ENCODE results near the gene POLR1F. TPM values are rescaled to one million over a fixed set of nuclear protein-coding genes. Genes with fewer than 3 reads are reported as not detected.
A peak's percentile ranks its signal among the peaks of the same experiment; 100 is the strongest.
"Not testable (repeated sequence)": the region's sequence is repeated elsewhere in the genome, so short reads cannot be mapped to it uniquely, and the experiment has no call there.

Gene POLR1F, protein sequence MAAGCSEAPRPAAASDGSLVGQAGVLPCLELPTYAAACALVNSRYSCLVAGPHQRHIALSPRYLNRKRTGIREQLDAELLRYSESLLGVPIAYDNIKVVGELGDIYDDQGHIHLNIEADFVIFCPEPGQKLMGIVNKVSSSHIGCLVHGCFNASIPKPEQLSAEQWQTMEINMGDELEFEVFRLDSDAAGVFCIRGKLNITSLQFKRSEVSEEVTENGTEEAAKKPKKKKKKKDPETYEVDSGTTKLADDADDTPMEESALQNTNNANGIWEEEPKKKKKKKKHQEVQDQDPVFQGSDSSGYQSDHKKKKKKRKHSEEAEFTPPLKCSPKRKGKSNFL
- 10 to 100 TPM; 22.8 to 23.1 (median 23.0) TPM for polyA plus RNA-seq (ENCODE audit: insufficient read length in 3 of 3)

DNA sequence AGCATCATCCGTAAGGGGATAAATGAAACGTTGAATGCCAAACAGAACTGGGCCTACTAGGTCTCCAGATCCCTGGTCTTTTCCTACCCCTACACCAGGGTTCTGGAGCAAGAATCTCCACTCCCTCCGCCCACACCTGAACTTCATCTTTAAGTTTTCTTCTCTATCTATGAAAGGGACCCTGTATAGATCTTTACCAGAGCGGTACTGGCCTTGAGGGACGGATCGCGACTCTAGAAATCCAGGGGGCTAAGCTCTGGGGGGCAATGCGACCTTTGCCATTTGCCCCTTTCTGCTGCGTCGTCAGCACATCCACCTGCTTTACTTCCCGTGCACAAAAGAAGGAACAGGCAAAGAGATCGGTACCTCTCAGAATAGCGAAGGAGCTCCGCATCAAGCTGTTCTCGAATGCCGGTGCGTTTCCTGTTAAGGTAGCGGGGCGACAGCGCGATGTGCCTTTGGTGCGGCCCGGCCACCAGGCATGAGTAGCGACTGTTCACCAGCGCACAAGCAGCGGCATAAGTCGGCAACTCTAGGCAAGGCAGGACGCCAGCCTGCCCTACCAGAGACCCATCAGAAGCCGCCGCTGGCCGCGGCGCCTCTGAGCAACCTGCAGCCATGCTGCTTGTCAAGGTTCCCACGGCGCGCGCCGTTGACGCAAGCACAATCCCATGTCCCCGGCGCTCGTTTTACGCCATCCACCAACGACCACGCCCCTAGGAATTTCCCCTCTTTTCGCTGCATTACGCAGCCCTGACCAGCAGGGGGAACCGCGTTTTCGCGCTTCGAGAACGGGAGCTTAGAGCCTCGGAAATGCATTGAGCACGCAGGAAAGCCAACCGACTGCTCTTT lies at the start of gene POLR1F:
POLR1F (minus strand) TSS at position 641 of the 852 bp plus-strand sequence; CDS start at position 620, 21 bp downstream.
- DNase-seq (ENCODE audit: low read depth in 3 of 3, low spot score in 2 of 3): peak; percentile 93 to 98 (median 95)

DNA sequence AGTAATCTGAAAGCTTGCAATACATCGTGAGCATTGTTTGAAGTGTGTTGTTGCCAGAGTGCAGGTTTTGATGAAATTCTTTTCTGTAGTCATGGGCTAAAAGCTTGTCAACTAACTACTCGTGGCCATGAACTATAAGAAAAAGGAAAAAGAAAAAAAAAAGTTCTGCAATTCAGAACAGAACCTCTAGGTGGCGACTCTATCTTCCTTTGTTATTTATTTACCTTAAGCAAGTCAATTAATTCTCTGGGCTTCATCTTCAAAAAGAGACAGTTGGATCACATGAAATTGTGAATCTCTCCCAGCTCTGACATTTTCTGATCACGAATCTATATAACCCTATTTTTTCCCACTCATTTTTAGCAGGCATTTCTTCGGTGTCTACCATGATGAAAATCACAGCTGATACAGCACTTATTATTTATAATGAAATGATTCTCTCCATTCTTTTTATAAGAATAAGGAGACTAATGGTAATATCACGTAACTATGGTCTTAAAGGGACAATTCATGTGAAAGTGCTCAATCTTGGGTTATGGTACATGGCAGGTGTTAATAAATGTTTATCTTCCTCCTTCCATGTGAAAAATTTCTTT lies 45.8 kb upstream of the POLR1F start:
- DNase-seq (ENCODE audit: low read depth in 3 of 3, low spot score in 2 of 3): no peak

DNA sequence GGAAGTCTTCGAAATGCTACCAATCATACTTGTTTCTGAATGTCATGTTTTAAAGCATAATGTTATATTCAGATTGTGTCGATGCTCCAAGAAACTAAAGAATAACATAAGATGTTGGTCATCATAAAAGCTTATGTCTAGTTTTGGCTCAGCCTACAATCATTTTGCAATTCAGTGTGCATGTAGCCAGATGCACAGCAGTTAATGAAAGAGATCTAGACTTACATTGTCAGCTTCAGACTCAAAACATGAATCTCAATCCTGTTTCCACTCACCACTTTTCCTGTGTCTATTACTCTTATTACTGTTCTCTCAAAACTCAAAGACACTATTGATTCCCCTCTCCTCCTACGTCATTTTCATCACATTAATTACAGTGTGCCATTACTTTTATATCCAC lies 43.2 kb upstream of the POLR1F start:
- DNase-seq (ENCODE audit: low read depth in 3 of 3, low spot score in 2 of 3): no peak

DNA sequence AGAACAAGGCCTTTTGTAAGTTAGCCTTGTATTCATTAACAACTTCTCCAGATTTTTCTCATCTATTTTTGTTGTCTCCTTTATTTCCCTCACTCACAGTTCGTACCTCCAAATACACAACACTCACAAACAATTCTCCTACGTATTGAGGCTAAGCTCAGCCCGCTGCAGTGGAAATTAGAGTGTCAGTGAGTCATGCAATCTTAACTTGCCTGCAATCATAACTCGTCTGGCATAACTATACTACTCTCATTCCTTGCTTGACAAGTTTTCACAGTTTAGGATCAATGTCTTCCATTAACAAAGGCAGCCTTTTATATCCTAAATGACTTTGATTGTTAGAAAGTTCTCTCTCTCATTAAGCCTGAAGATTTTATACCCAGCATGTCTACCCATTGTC lies 40.8 kb upstream of the POLR1F start:
- no peak for DNase-seq (ENCODE audit: low read depth in 3 of 3, low spot score in 2 of 3)

DNA sequence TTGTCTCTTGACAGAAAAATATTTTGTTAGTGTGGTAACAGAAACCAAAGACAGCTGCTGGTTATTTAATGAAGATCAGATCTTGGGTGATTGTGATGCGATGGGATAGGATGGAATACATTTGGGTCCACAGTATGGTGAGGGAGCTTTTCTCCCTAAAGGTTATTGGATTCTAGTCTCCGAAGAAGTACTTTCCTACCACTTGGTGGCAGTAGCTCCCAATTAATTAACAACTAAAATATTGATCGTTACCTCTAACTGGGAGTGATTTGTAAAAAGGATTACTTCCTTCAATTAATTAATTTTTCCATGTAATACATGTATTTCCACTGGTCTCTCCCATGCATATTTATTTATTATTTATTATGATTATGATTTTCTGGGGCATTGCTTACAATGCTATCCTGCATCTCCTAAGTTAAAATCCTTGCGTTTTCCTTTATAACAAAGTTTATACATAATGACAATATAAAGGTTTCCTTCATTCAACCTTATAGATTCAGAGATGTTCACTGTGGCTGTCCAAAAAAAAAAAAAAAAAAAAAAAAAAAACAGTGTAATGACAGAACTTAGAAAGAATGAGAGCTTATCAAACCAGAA lies 39.0 kb upstream of the POLR1F start:
- DNase-seq (ENCODE audit: low read depth in 3 of 3, low spot score in 2 of 3): no peak

DNA sequence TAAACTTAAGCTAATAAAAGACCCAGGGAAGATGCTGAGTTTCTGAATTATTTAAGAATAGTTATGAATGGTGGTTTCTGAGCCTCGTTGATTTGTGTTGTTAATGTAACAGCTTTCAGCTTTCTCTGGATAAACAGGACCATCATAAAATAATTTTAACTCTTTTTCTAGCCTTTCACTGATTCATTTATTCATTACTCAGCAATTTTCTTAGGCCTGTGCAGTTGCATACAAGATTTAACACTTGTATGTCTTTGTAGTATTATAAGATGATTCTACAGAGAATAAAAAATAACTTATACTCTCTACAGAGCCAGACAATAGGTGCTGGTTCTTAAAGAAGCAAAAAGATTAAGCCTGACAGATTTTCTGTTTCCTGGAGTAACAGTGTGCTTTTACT lies 35.2 kb upstream of the POLR1F start:
- no peak for DNase-seq (ENCODE audit: low read depth in 3 of 3, low spot score in 2 of 3)

DNA sequence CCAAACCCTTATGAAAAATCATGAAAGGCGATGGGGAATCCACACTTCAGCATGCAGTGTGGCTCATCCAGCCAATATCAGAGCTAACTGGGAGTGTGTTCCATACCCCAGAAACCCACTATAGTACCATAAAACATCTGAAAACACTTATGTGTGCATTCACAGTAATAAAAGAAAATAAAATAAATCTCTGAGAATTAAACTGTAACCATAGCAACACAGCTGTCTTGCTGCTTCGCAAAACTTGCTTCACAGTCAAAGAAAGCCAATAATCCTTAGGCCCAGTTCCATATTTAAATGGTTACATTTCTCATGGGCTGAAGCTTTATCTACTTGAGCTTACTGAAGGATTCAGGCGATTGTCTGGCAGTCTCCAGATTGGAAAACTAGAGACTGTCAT lies 19.9 kb upstream of the POLR1F start:
- DNase-seq (ENCODE audit: low read depth in 3 of 3, low spot score in 2 of 3): no peak

DNA sequence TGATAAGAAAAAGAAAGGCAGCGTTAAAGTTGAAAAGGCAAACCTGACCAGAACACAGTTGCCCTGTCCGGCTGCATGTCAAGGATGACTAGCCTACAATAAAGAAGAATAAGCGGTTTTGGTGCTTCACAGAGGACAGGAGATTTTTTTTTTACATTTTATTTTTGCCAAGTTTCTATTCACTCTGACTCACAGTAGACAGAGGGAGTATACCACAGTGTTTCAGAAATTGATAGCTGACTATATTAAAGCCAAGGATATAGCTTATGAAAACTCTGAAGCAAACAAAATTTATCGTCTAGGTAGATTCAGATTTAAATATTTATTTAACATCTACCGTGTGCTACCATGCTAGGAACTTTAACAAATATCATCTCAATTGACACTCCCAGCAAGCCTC lies 16.9 kb upstream of the POLR1F start:
- no peak for DNase-seq (ENCODE audit: low read depth in 3 of 3, low spot score in 2 of 3)

DNA sequence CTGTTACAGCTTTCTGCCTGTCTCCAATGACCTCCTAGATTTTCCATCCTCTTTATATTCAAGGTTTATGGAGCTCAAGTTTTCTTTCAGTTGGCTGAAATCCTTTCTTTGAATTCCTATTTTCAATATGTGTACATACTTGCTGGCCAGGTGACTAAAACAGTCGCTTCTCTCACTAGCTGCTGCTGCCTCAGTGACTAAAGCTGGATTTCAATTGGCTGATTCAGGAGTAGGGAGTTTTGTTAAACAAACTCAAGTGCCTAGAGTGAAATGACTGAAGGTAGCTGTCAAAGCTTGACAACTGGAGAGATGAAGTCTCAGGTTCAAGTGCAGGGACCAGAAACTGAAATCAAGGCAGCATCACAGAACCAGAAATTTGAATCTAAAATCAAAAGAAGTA lies 6.7 kb upstream of the POLR1F start:
- no peak for DNase-seq (ENCODE audit: low read depth in 3 of 3, low spot score in 2 of 3)

DNA sequence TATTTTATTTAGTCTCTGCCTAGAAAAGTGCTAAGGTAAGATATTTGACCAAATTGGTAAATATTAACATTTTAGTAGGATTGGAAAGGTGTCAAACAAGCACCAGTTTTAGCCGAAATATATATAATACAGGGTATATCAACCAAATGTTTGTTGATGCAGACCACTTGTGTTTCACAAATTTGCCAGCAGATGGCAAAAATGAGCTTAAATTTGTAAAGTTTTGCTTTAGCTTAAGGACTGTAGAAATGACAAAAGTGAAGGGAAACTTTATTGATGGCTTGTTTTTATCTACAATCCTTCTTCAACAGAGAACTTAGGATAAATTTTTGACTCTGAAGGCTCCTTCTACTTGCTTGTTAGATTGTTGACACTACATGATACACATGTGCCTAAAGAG lies 4.8 kb upstream of the POLR1F start:
- peak in 1 of 3 donors; percentile 27 for DNase-seq (ENCODE audit: low read depth in 3 of 3, low spot score in 2 of 3)

DNA sequence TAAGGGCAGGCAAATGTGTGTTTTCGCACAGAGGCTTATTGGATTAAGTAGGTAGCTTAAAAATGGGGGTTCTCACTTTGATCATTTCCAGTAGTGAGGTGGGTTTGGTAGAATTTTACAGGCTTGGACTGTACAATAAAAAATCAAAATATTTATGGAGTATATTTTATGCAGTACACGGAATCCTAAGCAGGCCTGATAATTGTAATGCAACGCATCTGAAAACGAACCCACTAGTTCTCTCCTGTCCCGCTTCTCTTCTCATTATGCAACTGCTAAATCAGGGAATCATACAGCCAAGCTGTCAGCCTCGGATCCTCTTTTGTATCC lies 377 bp upstream of the POLR1F start:
- DNase-seq (ENCODE audit: low read depth in 3 of 3, low spot score in 2 of 3): no peak

DNA sequence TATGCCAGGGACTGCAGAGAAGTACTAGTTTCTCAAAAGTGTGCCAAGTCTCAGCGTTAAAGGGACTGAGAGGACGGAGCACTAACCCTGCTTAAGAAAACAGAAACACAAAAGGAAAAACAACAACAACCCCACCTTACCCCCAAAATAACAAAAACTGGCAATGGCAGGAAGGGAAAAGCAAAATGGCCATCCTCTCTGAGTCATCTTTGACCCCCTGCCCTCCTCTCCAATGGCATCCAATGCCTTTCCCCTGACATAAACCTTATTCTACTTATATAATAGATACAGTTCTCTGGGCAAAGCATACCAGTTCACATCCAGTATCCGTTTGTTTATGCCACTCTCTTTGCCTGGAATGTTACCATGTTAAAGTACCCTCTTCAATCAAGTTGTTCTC lies 1.6 kb downstream of the POLR1F start:
- no peak for DNase-seq (ENCODE audit: low read depth in 3 of 3, low spot score in 2 of 3)

DNA sequence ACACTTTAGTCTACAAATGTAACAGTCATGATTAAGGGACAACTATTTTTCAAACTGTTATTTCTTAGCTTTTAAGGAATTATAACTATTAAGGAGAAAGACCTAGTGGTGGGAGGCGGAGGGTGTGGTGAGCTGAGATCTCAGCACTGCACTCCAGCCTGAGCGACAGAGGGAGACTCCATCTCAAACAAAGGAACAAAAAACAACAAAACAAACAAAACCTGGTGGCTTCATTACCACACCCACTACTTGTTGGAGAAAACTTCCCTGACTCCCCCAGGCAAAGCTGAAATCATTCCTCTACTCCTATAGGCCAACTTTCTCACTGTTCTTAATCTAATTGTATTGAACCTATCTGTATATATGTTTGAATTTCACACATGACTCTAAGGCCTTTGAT lies 3.2 kb downstream of the POLR1F start:
- DNase-seq (ENCODE audit: low read depth in 3 of 3, low spot score in 2 of 3): no peak

DNA sequence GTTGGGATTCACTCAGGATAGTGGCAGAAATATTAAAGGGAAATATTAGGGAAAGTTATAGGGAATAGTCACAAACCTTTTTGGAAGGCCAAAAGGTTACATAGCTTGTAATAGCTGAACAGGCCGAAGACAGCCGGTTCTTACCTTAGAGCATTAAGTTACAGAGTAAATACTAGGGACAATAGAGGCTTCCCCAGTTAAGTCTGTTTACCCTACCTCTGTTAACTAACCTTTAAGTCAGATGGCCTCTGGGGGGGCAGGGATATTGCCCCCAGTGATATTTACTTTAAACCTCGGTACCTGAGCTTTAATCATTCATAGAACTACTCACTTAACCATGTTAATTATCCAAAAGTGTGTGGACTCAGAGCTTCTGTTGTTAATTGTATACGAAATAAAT lies 7.4 kb downstream of the POLR1F start:
- no peak for DNase-seq (ENCODE audit: low read depth in 3 of 3, low spot score in 2 of 3)

DNA sequence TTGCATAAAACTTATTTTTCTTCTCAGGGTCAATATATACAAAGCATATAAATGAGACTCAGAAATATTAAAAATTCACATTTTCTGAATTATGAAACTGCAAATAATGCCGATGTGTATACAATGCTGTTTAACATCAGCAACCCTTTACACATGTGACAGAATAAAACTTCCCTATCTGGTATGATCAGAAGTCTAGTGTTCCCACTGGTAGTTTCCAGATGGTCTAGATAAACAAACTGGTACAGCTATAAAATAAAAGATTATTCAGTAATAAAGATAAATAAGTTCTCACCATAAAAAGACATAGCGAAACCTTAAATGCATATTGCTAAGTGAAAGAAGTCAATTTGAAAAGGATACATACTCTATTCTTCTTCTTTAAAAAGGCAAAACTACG lies 7.9 kb downstream of the POLR1F start:
- DNase-seq (ENCODE audit: low read depth in 3 of 3, low spot score in 2 of 3): no peak

DNA sequence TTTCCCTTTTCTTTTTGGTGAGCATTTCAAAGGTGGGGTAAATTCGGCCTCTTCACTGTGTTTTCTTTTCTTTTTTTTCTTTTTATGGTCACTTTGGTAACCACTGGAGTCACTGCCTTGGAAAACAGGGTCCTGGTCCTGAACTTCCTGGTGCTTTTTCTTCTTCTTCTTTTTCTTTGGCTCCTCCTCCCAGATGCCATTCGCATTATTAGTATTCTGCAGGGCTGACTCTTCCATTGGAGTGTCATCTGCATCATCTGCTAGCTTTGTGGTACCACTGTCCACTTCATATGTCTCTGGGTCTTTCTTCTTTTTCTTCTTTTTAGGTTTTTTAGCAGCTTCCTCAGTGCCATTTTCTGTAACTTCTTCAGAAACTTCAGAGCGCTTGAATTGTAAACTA lies 10.5 kb downstream of the POLR1F start:
- no peak for DNase-seq (ENCODE audit: low read depth in 3 of 3, low spot score in 2 of 3)

DNA sequence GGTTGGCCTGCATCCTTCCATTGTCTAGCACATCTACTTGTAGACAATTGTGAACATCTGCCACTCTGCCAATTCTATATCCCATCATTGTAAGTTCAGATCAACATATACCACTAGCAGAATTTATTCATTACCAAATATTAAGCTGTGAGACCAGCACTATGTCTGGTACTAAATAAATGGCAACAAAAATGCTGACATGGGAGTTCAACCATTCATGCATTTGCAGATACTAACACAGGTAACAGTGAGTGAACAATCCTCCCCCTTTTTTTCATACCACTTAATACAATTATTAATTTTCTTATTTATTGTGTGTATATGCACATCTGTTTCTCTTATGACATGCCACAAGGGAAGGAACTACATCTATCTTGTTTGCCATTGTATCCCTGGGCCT lies 11.9 kb downstream of the POLR1F start:
- DNase-seq (ENCODE audit: low read depth in 3 of 3, low spot score in 2 of 3): no peak

DNA sequence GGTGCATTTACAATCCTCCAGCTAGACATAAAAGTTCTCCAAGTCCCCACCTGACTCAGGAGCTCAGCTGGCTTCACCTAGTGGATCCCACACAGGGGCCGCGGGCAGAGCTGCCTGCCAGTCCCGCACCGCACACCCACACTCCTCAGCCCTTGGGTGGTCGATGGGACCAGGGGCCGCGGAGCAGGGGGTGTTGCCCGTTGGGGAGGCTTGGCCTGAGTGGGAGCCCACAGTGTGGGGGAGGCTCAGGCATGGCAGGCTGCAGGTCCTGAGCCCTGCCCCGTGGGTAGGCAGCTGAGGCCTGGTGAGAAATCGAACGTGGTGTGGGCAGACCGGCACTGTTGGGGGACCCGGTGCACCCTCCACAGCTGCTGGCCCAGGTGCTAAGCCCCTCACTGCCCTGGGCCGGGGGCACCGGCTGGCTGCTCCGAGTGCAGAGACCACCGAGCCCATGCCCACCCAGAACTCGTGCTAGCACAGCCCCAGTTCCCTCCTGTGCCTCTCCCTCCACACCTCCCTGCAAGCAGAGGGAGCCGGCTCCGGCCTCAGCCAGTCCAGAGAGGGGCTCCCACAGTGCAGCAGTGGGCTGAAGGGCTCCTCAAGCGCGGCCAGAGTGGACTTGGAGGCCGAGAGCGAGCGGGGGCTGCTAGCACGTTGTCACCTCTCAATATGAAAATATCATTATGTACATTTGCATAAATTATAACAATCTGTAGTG lies 16.6 kb downstream of the POLR1F start:
- no peak for DNase-seq (ENCODE audit: low read depth in 3 of 3, low spot score in 2 of 3)

DNA sequence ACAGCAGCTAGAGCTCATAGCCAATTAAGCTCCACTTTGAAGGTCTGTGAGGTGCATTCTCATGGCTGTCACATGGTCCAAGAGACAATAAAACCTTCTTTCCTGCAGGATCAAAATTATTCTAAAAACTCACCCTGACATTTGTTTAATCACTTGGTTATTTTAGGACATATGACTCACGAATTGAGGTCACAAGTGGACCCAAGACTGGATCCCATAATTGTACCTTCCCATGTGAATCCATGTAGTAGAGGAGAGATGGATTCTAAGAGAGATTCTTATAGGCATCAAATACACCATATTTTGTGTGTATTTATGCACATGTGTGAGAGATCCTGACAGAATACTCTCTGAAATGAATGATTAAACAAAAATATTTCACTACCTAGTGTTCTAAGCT lies 18.1 kb downstream of the POLR1F start:
- DNase-seq (ENCODE audit: low read depth in 3 of 3, low spot score in 2 of 3): no peak

DNA sequence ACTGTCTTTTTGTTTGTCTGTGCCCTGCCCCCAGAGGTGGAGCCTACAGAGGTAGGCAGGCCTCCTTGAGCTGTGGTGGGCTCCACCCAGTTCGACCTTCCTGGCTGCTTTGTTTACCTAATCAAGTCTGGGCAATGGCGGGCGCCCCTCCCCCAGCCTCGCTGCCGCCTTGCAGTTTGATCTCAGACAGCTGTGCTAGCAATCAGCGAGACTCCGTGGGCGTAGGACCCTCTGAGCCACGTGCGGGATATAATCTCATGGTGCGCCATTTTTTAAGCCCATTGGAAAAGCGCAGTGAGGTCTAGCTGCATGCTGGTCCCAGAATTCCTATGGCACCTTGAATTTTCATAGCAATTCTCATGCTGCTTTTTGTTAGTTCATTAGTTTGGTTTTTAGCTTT lies 19.7 kb downstream of the POLR1F start:
- DNase-seq (ENCODE audit: low read depth in 3 of 3, low spot score in 2 of 3): not testable (repeated sequence)

DNA sequence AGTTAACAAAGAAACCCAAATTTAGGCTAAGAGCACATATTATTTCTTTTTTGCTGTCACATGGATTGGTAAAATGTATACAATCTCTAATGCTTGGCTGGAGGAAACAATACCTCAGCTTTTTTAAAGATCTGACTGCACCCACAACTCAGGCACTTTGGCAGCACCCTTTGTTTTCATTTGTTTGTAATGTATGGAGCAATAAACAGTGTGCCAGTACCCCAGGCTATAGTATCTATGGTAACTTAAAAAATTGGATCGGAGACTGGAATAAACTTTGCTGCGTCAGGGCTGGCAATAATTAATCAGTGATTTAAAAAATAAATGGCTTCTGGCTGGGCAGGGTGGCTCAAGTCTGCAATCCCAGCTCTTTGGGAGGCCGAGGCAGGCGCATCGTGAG lies 27.2 kb downstream of the POLR1F start:
- no peak for DNase-seq (ENCODE audit: low read depth in 3 of 3, low spot score in 2 of 3)

Data from right renal cortex interstitium (tissue), 3 donors.